Stimulated activated CD8-positive, alpha-beta memory T cell treated with anti-CD3 and anti-CD28 coated beads, Interleukin-7, amount 100 ng/mL, for 48 hours (primary cell): ENCODE results near the gene MSRB1.

Source experiments
- DNase-seq, 2 donors: peaks; one replicate each; pipeline ENCODE4 v3.0.0-alpha.2; 2020; ENCODE audit warnings: low read depth in 1 of 2; ENCODE audit errors: extremely low read depth in 1 of 2

MSRB1 gene

GRCh38 chr16:1918351-1919326, 24.4 kb downstream of the MSRB1 start, which contains the start of gene HS3ST6:
Gene HS3ST6, minus strand, starts transcription at chr16:1918415. Its CDS starts 92 bp downstream, at chr16:1918323.
- no peak for DNase-seq

- DNase-seq, result no peak
Measured at GRCh38 chr16:1917665-1918350, 25.2 kb downstream of the MSRB1 start.

DNA sequence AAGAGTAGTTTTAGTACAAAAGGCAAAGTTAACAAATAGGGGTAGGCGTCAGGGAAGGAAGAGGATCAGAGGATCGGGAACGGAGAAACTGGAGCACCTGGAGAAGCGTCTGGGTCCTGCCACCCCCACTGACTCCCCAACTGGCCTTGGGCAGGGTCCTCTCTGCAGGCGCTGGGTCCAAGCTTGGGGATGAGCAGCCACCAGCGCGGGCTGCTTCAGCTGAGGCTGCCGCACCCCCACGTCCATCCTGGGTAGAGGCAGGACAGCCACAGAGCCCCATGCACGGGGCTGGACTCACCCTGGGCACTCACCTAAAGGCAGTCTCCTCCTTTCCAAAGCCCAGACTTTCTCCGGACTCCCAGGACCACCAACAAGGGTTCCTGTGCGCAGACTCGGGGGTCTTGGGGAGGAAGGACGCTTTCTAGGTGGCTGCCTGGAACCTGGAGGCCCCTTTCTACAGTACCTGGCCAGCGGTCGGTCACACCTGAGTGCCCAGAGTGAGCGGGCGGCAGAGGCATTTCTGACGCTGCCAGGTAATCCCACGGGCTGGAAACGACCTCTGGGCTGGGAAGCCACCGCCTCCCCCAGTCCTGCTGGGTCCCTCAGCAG, 25.8 kb downstream of the MSRB1 start:
- no peak for DNase-seq

- DNase-seq, result no peak
Measured at GRCh38 chr16:1916640-1916990, 26.4 kb downstream of the MSRB1 start.

DNA sequence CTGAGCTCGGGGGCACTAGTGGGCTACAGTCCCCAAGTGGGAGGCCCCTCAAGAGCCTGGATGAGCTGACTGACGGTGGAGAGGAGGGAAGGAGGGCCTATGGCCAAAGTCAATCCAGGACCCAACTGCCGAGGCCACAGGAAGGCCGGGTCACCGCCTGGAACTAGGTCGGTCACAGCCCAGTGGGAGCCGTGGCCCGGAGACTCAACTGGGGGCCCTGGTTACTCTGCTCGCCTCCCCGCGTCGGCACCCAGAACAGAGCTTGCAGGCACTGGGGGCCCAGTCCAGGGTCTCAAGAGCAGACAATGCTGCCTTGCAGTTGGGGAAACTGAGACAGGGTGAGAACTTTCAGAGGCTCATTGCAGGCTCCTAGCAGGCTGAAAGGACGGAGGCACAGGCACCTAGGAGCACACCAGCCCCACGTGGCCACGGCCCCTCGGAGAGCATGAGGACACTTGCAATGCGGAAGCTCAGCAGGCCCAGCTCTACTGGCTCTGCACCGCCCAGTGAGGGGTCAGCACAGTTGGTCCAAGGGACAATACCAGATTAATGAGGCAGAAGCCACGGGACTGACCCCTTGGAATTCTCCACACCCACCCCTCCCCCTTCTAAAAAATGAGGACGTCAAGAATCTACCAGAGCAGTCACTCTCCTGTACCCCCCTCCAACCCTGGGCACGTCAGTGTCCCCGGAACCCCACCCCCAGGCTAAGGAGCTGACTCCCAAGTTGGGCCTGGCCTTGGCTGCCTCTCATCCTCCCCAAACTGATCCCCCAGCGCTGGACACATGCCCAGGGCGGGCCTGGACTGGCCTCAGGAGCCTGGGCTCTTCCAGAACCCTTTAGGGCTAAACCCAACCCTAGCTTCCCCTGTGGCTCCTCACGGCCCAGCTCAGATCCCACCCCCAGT, 27.0 kb downstream of the MSRB1 start:
- no peak for DNase-seq

DNA sequence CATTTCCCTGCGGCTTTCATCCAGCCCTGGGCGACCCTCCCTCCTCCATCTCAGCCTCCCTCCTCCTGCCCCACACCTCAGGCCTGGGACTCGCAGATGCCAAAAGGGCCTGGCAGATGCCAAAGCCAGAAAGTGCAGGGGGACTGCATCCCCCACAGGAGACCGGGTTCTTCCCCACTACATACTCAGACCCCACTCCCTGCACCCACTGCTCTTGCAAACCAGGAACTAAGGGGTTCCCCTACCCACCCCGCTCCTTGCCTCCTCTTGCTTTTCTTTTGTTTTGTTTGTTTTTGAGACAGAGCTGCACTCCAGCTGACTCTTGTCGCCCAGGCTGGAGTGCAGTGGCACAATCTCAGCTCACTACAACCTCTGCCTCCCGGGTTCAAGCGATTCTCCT, 28.0 kb downstream of the MSRB1 start:
- no peak for DNase-seq

- no peak for DNase-seq
Measured at GRCh38 chr16:1914084-1914608, 28.9 kb downstream of the MSRB1 start.

GRCh38 chr16:1913327-1914083, 29.5 kb downstream of the MSRB1 start:
- DNase-seq, result no peak

- DNase-seq, result no peak
Measured at GRCh38 chr16:1912215-1912543, 30.8 kb downstream of the MSRB1 start.

DNA sequence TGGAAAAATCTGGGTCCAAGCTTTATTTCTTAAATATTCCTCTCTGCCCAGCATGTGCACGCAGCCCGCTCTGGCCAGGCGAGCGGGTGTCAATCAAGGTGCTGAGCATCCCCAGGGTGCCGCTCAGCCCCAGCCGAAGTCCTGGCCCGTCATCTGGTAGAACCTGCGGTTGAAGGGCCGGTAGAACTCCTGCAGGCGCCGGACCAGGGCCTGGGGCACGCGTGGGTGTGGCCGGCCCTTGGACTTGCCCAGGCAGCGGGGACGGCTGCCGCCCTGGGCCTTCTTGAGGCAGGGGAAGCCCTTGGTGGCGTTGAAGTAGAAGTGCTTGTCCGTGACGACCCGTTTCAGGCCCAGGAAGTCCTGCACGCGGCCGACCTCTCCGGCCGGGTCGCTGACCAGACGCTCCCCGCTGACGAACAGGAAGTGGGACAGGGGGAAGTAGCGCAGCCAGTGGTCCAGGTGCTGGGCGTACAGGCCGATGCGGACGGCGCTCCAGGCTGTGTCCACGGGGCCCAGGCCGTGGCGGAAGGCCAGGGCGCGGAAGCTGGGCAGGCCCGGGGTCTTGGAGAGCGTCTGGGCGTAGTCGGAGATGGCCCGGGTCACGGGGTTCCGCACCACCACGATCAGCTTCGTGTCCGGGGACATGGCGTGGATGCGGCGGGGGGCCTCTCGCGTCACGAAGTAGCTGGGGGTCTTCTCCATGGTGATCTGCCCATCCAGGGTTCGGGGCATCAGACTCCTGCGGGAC, 31.4 kb downstream of the MSRB1 start:
- no peak for DNase-seq

DNA sequence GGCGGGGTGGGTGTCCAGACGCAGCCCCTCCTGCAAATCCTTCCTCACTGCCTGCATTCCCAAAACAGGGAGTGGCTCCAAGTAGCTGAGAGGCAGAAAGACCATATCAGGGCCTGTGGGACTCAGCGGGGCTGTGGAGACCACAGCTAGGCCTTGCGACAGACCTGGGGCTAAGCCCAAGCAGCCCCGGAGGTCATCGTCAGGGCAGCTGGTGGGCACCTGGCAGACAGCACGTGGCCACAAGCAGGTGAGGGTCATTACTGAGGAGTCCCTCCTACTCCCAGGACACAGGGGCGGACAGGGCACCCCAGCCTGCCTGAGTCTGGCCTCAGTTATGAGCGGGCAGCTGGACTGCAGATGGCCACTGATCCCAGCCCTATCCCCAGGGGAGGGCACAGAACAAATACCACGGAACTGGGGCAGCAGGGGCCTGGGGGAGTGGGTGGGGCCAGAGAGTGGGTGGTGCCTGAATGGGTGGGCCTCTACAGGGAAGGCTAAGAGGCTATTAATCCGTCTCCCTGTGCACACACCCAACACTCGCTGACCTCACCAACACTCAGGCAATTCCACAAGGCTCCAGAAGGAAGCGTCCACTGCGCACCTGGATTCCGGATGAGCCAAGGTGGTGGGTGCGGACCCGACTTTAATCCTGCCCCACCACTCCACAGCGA, 33.3 kb downstream of the MSRB1 start:
- DNase-seq, result no peak

DNA sequence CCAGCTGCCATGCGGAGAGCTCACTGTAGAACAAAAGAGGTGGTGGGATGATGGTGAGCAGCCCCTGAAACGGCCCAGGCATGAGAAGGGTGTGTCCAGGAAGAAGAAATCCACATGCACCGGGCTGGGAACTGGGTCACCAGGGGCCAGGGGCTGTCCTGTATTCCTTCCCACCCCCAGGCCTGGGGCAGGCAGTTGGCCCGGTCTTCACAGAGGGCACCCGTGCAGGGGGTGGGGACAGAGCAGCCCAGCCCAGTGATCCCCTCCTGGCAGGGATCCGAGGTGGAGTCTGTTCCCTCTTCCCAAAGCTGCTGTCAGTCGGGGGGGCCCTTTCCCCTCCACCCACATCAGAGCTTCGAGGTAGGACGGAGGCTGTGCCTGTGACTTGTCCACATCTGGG, 34.0 kb downstream of the MSRB1 start:
- DNase-seq, result no peak

DNA sequence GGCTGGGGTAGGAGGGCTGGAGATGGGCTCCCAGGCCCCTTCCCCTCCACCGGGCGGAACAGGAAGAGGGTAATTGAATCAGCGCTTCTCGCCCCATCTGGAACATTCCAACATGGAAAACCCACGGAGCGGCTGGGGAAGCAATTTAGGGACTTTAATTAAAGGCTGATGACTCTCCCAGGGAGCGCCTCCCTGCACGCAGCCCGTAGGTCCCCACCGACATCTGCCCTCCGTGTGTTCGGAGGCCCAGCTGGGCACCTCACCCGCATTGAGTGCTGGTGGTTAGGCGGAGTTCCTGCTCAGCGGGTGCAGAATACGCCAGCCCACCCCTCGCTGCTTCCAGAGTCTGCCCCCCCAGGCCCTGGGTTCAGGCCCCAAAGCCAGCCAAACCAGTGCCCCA, 34.8 kb downstream of the MSRB1 start:
- no peak for DNase-seq

DNA sequence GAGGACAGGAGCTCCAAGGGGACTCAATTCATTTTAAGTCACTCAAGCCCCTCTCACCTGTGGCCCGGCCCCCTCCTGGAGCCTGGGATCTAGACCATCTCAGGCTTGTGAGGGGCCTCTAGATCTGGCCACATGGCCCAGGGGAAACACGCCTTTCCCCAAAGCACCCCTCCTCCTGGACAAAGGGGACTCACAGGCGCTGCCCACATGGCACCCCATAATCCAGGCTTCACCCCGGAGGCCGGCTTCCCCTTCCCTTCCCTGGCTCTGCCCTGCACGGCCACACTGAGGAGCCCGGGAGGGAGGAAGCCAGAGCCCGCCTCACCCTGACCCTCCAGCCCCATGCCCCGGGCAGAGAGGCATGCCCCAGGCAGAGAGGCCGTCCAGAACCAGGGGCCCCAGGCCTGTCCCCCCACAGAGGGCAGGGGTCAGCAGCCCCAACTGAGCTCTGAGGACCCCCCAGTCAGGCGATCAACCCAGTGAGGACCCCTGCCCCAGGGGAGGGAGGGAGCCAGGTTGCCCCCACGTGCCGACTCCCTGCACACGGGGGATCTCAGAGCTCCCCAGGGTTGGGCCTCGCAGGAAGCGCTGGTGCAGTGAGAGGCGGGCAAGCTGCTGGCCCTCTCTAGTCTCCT, 35.7 kb downstream of the MSRB1 start:
- no peak for DNase-seq

DNA sequence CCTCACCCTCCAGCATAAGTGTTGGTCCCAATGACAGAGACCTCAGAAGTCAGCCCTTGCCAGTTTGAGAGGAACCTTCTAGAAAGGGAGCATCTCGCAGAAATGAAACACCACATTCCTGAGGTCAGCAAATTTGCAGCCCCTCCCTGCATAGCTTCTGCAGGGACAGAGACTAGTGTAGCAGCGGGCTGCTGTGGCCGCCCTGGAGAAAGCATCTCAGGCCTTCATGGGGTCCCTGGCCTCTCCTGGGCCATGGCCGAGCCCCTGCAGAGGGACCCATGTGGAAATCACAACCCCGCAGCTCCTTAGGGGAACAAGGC, 36.2 kb downstream of the MSRB1 start:
- no peak for DNase-seq

GRCh38 chr16:1906055-1906845, 36.7 kb downstream of the MSRB1 start:
- DNase-seq, result no peak
